ENCODE results near the gene TACO1. TPM values are rescaled to one million over a fixed set of nuclear protein-coding genes. Genes with fewer than 3 reads are reported as not detected.

The TACO1 gene
- total and polyA plus RNA-seq, 2 donors (not counting 3 experiments of a cell fraction or from before 2014, with no cell fraction given) = 24.7 to 31.7 TPM

DNA sequence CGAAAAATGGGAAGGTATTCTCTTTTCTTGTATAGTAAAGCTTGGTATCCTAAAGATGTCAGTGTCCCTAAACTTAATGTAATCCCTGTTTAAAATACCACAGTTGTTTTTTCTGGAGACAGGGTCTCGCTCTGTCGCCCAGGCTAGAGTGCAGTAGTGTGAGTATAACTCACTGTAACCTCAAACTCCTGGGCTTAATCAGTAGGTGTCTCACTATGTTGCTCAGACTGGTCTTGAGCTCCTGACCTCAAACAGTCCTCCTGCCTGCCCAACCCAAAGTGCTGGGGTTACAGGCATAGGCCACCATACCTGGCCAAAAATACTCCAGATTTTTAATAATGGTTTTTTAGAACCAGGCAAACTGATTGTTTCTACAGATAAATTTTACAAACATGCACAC is 42.3 kb upstream of the TACO1 start:
- peaks cover 15% of the 10 kb centered on the region for H4K20me1 ChIP-seq (replicated peaks; ENCODE audit: control insufficient read depth, extremely low read depth, insufficient read depth, low read length)
- no peak for FAIRE-seq
- TF ChIP-seq, protein P1, sequence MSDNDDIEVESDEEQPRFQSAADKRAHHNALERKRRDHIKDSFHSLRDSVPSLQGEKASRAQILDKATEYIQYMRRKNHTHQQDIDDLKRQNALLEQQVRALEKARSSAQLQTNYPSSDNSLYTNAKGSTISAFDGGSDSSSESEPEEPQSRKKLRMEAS (IDR thresholded peaks at IDR 0.05; ENCODE audit: insufficient read depth, insufficient read length) = no peak
- no peak for TF ChIP-seq FOS (IDR thresholded peaks at IDR 0.05; ENCODE audit: borderline replicate concordance, insufficient read depth, low read length)
- TF ChIP-seq EZH2 (IDR thresholded peaks at IDR 0.05; ENCODE audit: borderline replicate concordance, low read depth, low read length, severe bottlenecking) = no peak
- no peak for TF ChIP-seq MYC (IDR thresholded peaks at IDR 0.05; ENCODE audit: low read depth, low read length)
- TF ChIP-seq POLR2A (IDR thresholded peaks at IDR 0.05; ENCODE audit: low read depth, low read length) = no peak
- no peak for TF ChIP-seq JUN (IDR thresholded peaks at IDR 0.05; ENCODE audit: borderline replicate concordance, insufficient read depth, insufficient read length, low read depth)
- TF ChIP-seq, protein P2, sequence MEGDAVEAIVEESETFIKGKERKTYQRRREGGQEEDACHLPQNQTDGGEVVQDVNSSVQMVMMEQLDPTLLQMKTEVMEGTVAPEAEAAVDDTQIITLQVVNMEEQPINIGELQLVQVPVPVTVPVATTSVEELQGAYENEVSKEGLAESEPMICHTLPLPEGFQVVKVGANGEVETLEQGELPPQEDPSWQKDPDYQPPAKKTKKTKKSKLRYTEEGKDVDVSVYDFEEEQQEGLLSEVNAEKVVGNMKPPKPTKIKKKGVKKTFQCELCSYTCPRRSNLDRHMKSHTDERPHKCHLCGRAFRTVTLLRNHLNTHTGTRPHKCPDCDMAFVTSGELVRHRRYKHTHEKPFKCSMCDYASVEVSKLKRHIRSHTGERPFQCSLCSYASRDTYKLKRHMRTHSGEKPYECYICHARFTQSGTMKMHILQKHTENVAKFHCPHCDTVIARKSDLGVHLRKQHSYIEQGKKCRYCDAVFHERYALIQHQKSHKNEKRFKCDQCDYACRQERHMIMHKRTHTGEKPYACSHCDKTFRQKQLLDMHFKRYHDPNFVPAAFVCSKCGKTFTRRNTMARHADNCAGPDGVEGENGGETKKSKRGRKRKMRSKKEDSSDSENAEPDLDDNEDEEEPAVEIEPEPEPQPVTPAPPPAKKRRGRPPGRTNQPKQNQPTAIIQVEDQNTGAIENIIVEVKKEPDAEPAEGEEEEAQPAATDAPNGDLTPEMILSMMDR (IDR thresholded peaks at IDR 0.05; ENCODE audit: extremely low read depth in 1 of 2, insufficient read depth in 1 of 2, low read depth in 1 of 2, low read length in 2 of 2) = no peak
- intact Hi-C loops (cut with micrococcal nuclease) = no loop called here
- no TSS peak for BruUV-seq (replicated peaks)
- no peak overlapping the region for H3K4me2 ChIP-seq (ENCODE audit: insufficient read depth, low read length)
- dilution Hi-C loops (cut with MboI; ENCODE audit: extremely low pct_ligation_motif_present, low sequenced_read_pairs) = no loop called here
- H3K79me2 ChIP-seq (ENCODE audit: control insufficient read depth, insufficient read depth, low read length) = peaks cover 93% of the 10 kb centered on the region
- no peaks in the 10 kb centered on the region for H3K9me3 ChIP-seq (replicated peaks; ENCODE audit: control insufficient read depth, insufficient read depth, low read length)
- DNase-seq (ENCODE audit: low read depth, low spot score) = no peak
- H2AFZ ChIP-seq (ENCODE audit: low read depth, low read length) = no peak overlapping the region
- H3K27me3 ChIP-seq (ENCODE audit: control insufficient read depth in 2 of 2, insufficient read depth in 2 of 2, low read length in 2 of 2) = no peaks in the 10 kb centered on the region
- CTCF ChIA-PET = no interaction called here
- H3K4me3 ChIP-seq (replicated peaks in 1 of 3; ENCODE audit: insufficient read depth in 1 of 3, low read depth in 1 of 3, low read length in 3 of 3) = no peak overlapping the region
- H3K36me3 ChIP-seq (ENCODE audit: control insufficient read depth in 2 of 2, extremely low read depth in 1 of 2, insufficient read depth in 2 of 2, low read length in 2 of 2) = no peaks in the 10 kb centered on the region
- no peak overlapping the region for H3K9ac ChIP-seq (replicated peaks; ENCODE audit: extremely low read depth, insufficient read depth, low read length)
- POLR2A ChIA-PET = no interaction called here
- no peaks in the 10 kb centered on the region for H3K9me1 ChIP-seq (replicated peaks; ENCODE audit: control insufficient read depth, extremely low read depth, insufficient read depth, low read length)
- no peaks in the 10 kb centered on the region for H3K4me1 ChIP-seq (ENCODE audit: control insufficient read depth, extremely low read depth, insufficient read depth, low read length)
- H3K27ac ChIP-seq (ENCODE audit: insufficient read depth, low read depth, low read length) = no peak overlapping the region
